HCT116 (cell line): ENCODE results near the gene S100G. TPM values are rescaled to one million over a fixed set of nuclear protein-coding genes. Genes with fewer than 3 reads are reported as not detected.

Source experiments
- ATAC-seq: fragments of 200-7000 bp; cut with Tn5 transposase; 2 replicates; pipeline ENCODE4 v1.9.1; 2020; ENCODE audit warnings: mild to moderate bottlenecking, moderate library complexity
- BruUV-seq: library from RNA; stranded (reverse); fragments of 400-500 nt; replicated peaks from 2 replicates; lab custom pipeline; 2021; lab: Mats Ljungman, UMichigan
- CTCF ChIA-PET: fragments of 300-600 bp; sonication (Branson Sonifier 250); formaldehyde crosslinking; loops from one replicate; lab custom pipeline; 2021; ENCODE audit warnings: antibody characterized with exemption; lab: Charles Lee
- POLR2A ChIA-PET: fragments of 300-600, 350-600 bp; sonication (Branson Sonifier 250); formaldehyde crosslinking; loops from one replicate; lab custom pipeline; 2021; ENCODE audit warnings: antibody characterized with exemption; lab: Charles Lee
- RAD21 ChIA-PET, 2 experiments: fragments of 300-600 bp; sonication (Branson Sonifier 250); formaldehyde crosslinking; loops; one replicate each; lab custom pipeline; 2023; ENCODE audit warnings: low total read pairs in 2 of 2; ENCODE audit not compliant: uncharacterized antibody in 2 of 2, unreplicated experiment in 2 of 2, low non-redundant PET in 1 of 2; lab: Charles Lee
- DNase-seq: peaks from one replicate; pipeline ENCODE4 v3.0.0-alpha.2; 2010; ENCODE audit warnings: low read depth, low spot score
- H2AFZ ChIP-seq: fragments of 200-600 bp; shearing (Covaris generic), sonication (generic); 2 replicates; pipeline ENCODE4 v1.6.1; 2017; ENCODE audit warnings: low read depth, mixed run types, mixed read lengths, antibody characterized with exemption, low read length; ENCODE audit not compliant: poor library complexity, severe bottlenecking
- H3K27ac ChIP-seq: 2 replicates; pipeline ENCODE4 v1.5.1; 2012; ENCODE audit warnings: low read depth, low read length
- H3K27me3 ChIP-seq: fragments of 200-600 bp; sonication (generic); 2 replicates; pipeline ENCODE4 v1.6.1; 2016; ENCODE audit warnings: mixed run types, low read length, mixed read lengths; ENCODE audit not compliant: insufficient read depth
- H3K36me3 ChIP-seq, 2 experiments: fragments of 200-500 bp in 1 of 2; fragments of 200-600 bp in 1 of 2; sonication (Bioruptor generic) in 1 of 2; sonication (generic) in 1 of 2; 2 replicates each; pipeline versions ENCODE4 v1.5.1 to v1.6.1; 2014 to 2016; ENCODE audit warnings: low read length in 2 of 2, inconsistent platforms in 1 of 2, mixed read lengths in 1 of 2, mixed run types in 1 of 2; ENCODE audit not compliant: insufficient read depth in 2 of 2, control insufficient read depth in 1 of 2
- H3K4me1 ChIP-seq, 2 experiments: fragments of 200-600 bp in 1 of 2; sonication (generic) in 1 of 2; 2 replicates each; pipeline versions ENCODE4 v1.5.1 to v1.6.1; 2012 to 2017; ENCODE audit warnings: low read length in 2 of 2, inconsistent platforms in 1 of 2, mild to moderate bottlenecking in 1 of 2, mixed read lengths in 1 of 2, mixed run types in 1 of 2, moderate library complexity in 1 of 2; ENCODE audit not compliant: insufficient read depth in 2 of 2, control insufficient read depth in 1 of 2
- H3K4me2 ChIP-seq: fragments of 200-600 bp; sonication (generic); 2 replicates; pipeline ENCODE4 v1.6.1; 2017; ENCODE audit warnings: mixed run types, low read length, mixed read lengths
- H3K4me3 ChIP-seq, 2 experiments: fragments of 200-600 bp in 1 of 2; sonication (generic) in 1 of 2; replicated peaks in 1 of 2; 2 replicates each; pipeline ENCODE4 v1.5.1; 2011 to 2016; ENCODE audit warnings: low read length in 2 of 2, control low read depth in 1 of 2, low read depth in 1 of 2, mild to moderate bottlenecking in 1 of 2, mixed read lengths in 1 of 2, mixed run types in 1 of 2
- H3K79me2 ChIP-seq: fragments of 200-600 bp; sonication (generic); 2 replicates; pipeline ENCODE4 v1.6.1; 2017; ENCODE audit warnings: mild to moderate bottlenecking, mixed run types, low read length, moderate library complexity, mixed read lengths; ENCODE audit not compliant: insufficient read depth
- H3K9ac ChIP-seq: fragments of 200-600 bp; sonication (generic); 2 replicates; pipeline ENCODE4 v1.6.1; 2016; ENCODE audit warnings: low read length, mixed read lengths
- H3K9me2 ChIP-seq: fragments of 200-600 bp; sonication (generic), shearing (Covaris generic); 2 replicates; pipeline ENCODE4 v1.6.1; 2017; ENCODE audit warnings: mixed run types, mild to moderate bottlenecking, moderate library complexity; ENCODE audit not compliant: insufficient read depth
- H3K9me3 ChIP-seq, 2 experiments: fragments of 200-500 bp in 1 of 2; fragments of 200-600 bp in 1 of 2; sonication (Bioruptor generic) in 1 of 2; sonication (generic) in 1 of 2; 2 replicates each; pipeline ENCODE4 v1.6.1; 2014 to 2017; ENCODE audit warnings: low read length in 2 of 2, mixed read lengths in 2 of 2, inconsistent platforms in 1 of 2, low read depth in 1 of 2, mild to moderate bottlenecking in 1 of 2, mixed run types in 1 of 2, moderate library complexity in 1 of 2; ENCODE audit not compliant: control insufficient read depth in 1 of 2, insufficient read depth in 1 of 2
- H4K20me1 ChIP-seq: fragments of 200-600 bp; sonication (generic), shearing (Covaris generic); 2 replicates; pipeline ENCODE4 v1.6.1; 2017; ENCODE audit warnings: mixed run types, mild to moderate bottlenecking, moderate library complexity; ENCODE audit not compliant: insufficient read depth
- EZH2 ChIP-seq: fragments of 200-600 bp; sonication (generic); IDR thresholded peaks from 2 replicates; pipeline ENCODE4 v1.6.1; 2017; ENCODE audit warnings: antibody characterized with exemption, mixed run types
- POLR2AphosphoS5 ChIP-seq: IDR thresholded peaks from 2 replicates; pipeline ENCODE4 v1.6.1; 2011; ENCODE audit warnings: mild to moderate bottlenecking, low read depth, low read length, moderate library complexity
- REST ChIP-seq: IDR thresholded peaks from 2 replicates; pipeline ENCODE4 v1.6.1; 2012; ENCODE audit warnings: low read depth
- SRF ChIP-seq: IDR thresholded peaks from 2 replicates; pipeline ENCODE4 v1.6.1; 2012; ENCODE audit warnings: low read depth
- ZFX ChIP-seq: fragments of 450-650 bp; IDR thresholded peaks from 2 replicates; pipeline ENCODE4 v1.6.1; 2017
- ZNF274 ChIP-seq: fragments of 200-500 bp; sonication (Bioruptor generic); IDR thresholded peaks from 2 replicates; pipeline ENCODE4 v1.6.1; 2014; ENCODE audit warnings: mild to moderate bottlenecking, low read depth, low read length, inconsistent platforms
- intact Hi-C: fragments of 100-400 bp; cut with micrococcal nuclease; formaldehyde crosslinking; loops from 2 replicates; pipeline ENCODE4 v1.10.0; 2022
- total RNA-seq: library from RNA; stranded (reverse); gene quantifications from one replicate; pipeline ENCODE4 v1.2.1, GENCODE V29; 2021; ENCODE audit not compliant: unreplicated experiment
- TF ChIP-seq, protein P1 (sequence below), 3 experiments: fragments of 200-600 bp in 1 of 3; sonication (generic) in 1 of 3; IDR thresholded peaks in 2 of 3; conservative IDR thresholded peaks in 1 of 3; 2 replicates each; pipeline ENCODE4 v1.5.1; 2012 to 2017; ENCODE audit warnings: low read depth in 2 of 3, low read length in 2 of 3, antibody characterized with exemption in 1 of 3, borderline replicate concordance in 1 of 3, control low read depth in 1 of 3, mild to moderate bottlenecking in 1 of 3, mixed read lengths in 1 of 3, mixed run types in 1 of 3, moderate library complexity in 1 of 3; ENCODE audit not compliant: insufficient read depth in 1 of 3

S100G gene
- total RNA-seq, 1 experiment from 2014 or later: not detected

GRCh38 chrX:16628946-16629595 is 20.9 kb upstream of the S100G start:
- Histone ChIP-seq H3K9ac (no peak overlapping the region), H4K20me1 (no peaks in the 10 kb centered on the region), H3K4me1 (no peaks in the 10 kb centered on the region), H3K4me2 (no peak overlapping the region), H3K9me2 (no peaks in the 10 kb centered on the region), H3K27me3 (no peaks in the 10 kb centered on the region), H3K9me3 (no peaks in the 10 kb centered on the region), H3K4me3 (no peak overlapping the region), H2AFZ (no peak overlapping the region), H3K27ac (no peak overlapping the region), H3K36me3 (no peaks in the 10 kb centered on the region), H3K79me2 (no peaks in the 10 kb centered on the region)
- intact Hi-C loops: no loop called here
- TF ChIP-seq REST (no peak), ZFX (no peak), SRF (no peak), POLR2AphosphoS5 (no peak), ZNF274 (no peak), EZH2 (no peak)
- TF ChIP-seq, protein P1, sequence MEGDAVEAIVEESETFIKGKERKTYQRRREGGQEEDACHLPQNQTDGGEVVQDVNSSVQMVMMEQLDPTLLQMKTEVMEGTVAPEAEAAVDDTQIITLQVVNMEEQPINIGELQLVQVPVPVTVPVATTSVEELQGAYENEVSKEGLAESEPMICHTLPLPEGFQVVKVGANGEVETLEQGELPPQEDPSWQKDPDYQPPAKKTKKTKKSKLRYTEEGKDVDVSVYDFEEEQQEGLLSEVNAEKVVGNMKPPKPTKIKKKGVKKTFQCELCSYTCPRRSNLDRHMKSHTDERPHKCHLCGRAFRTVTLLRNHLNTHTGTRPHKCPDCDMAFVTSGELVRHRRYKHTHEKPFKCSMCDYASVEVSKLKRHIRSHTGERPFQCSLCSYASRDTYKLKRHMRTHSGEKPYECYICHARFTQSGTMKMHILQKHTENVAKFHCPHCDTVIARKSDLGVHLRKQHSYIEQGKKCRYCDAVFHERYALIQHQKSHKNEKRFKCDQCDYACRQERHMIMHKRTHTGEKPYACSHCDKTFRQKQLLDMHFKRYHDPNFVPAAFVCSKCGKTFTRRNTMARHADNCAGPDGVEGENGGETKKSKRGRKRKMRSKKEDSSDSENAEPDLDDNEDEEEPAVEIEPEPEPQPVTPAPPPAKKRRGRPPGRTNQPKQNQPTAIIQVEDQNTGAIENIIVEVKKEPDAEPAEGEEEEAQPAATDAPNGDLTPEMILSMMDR (IDR thresholded peaks at IDR 0.05 in 2 of 3, conservative IDR thresholded peaks at IDR 0.05 in 1 of 3; ENCODE audit: borderline replicate concordance in 1 of 3, insufficient read depth in 1 of 3, low read depth in 2 of 3, low read length in 2 of 3): no peak
- ChIA-PET POLR2A (no interaction called here), RAD21 (no interaction called here), CTCF (no interaction called here)
- ATAC-seq (no peak), DNase-seq (no peak)
- BruUV-seq: no TSS peak
